HCT116 (cell line): ENCODE measurements around the gene CFL1.

Source experiments
- CTCF ChIP-seq, 3 experiments: fragments of 200-600 bp in 1 of 3; sonication (generic) in 1 of 3; IDR thresholded peaks in 2 of 3; conservative IDR thresholded peaks in 1 of 3; 2 replicates each; pipeline ENCODE4 v1.5.1; 2012 to 2017; ENCODE audit warnings: low read depth in 2 of 3, low read length in 2 of 3, antibody characterized with exemption in 1 of 3, borderline replicate concordance in 1 of 3, control low read depth in 1 of 3, mild to moderate bottlenecking in 1 of 3, mixed read lengths in 1 of 3, mixed run types in 1 of 3, moderate library complexity in 1 of 3; ENCODE audit not compliant: insufficient read depth in 1 of 3
- POLR2A ChIP-seq: IDR thresholded peaks from 2 replicates; pipeline ENCODE4 v1.7.0; 2011; ENCODE audit warnings: borderline replicate concordance; ENCODE audit not compliant: insufficient read depth, insufficient read length; ENCODE audit errors: extremely low read depth
- SRF ChIP-seq: IDR thresholded peaks from 2 replicates; pipeline ENCODE4 v1.6.1; 2012; ENCODE audit warnings: low read depth
- ZNF274 ChIP-seq: fragments of 200-500 bp; sonication (Bioruptor generic); IDR thresholded peaks from 2 replicates; pipeline ENCODE4 v1.6.1; 2014; ENCODE audit warnings: mild to moderate bottlenecking, low read depth, low read length, inconsistent platforms

DNA sequence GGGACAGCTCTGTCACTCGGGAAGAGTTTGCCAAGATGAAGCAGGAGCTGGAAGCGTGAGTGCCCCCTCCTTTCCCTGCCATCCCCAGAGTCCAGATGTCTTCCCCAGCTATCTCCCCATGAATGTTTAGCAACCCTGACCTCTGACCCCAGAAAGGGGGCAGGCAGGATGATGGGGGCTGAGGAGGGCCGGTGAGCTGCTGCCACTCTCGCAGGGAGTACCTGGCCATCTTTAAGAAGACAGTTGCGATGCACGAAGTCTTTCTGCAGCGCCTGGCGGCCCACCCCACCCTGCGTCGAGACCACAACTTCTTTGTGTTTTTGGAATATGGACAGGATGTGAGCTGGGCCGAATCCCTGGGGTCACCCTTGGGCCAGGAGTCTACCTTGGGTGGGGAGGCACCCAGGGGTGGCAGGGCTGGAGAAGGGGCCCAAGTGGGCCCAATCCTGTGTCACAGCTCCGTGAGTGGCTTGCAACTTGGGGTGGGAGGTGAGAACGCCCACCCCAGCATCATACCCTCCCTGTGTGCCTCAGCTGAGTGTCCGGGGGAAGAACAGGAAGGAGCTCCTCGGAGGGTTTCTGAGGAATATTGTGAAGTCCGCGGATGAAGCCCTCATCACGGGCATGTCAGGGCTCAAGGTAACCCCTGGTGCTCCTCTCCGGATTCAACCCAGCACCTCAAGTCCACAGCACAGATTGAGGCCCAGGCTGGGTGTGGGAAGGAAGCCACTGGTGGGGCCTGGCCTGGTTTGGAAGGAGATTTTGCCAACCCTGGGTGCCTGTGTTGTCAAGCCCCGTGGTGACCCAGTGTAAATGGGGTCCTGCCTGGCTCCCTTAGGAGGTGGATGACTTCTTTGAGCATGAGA is 7.5 kb downstream of the CFL1 start:
- no peak for TF ChIP-seq CTCF (IDR thresholded peaks at IDR 0.05 in 2 of 3, conservative IDR thresholded peaks at IDR 0.05 in 1 of 3; ENCODE audit: borderline replicate concordance in 1 of 3, insufficient read depth in 1 of 3, low read depth in 2 of 3, low read length in 2 of 3)
- TF ChIP-seq POLR2A: no peak
- TF ChIP-seq SRF: no peak
- TF ChIP-seq ZNF274: no peak
